HG03558 (cell line): ENCODE results near the gene MARCHF3.
"Not testable (repeated sequence)": the region's sequence is repeated elsewhere in the genome, so short reads cannot be mapped to it uniquely, and the experiment has no call there.

ENCODE experiments used
- ATAC-seq: cut with Tn5 transposase; IDR thresholded peaks from one replicate; pipeline ENCODE4 v1.9.1; 2021; ENCODE audit warnings: moderate number of reproducible peaks; ENCODE audit not compliant: unreplicated experiment; ENCODE audit errors: extremely low read depth

The MARCHF3 gene

GRCh38 chr5:126925482-126925881 is 104.9 kb downstream of the MARCHF3 start:
- ATAC-seq: no peak

DNA sequence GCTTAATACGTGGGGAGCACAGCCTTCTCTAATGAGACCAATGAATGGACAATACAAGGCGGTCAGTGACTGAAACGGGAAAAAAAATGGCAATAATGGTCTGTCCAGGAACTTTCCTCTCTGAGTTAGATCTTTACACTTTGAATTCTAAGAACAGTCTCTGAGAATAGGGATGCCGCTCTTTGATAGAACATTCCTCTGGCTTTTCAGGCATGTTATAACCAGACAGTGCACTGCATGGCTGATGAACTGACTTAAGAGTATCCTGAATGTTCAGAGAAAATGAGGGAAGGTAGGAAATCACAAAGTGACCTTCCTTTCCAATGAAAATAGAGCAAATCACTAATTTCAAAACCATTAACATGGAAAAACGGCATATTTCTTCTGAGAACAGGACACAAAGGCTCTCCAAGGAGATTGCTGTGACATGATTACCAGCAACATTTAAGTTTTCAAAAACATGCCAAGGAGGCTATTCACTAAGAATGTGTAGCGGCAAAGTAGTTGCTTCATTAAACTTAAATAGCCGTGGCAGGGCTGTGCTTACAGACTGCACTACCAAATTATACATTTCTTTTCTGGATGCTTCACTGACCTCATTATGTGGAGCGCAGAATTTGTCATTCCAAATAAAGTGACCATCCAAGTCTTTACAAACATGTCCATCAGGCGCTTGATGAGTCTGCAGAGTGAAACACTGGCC is 105.9 kb downstream of the MARCHF3 start:
- ATAC-seq: no peak

DNA sequence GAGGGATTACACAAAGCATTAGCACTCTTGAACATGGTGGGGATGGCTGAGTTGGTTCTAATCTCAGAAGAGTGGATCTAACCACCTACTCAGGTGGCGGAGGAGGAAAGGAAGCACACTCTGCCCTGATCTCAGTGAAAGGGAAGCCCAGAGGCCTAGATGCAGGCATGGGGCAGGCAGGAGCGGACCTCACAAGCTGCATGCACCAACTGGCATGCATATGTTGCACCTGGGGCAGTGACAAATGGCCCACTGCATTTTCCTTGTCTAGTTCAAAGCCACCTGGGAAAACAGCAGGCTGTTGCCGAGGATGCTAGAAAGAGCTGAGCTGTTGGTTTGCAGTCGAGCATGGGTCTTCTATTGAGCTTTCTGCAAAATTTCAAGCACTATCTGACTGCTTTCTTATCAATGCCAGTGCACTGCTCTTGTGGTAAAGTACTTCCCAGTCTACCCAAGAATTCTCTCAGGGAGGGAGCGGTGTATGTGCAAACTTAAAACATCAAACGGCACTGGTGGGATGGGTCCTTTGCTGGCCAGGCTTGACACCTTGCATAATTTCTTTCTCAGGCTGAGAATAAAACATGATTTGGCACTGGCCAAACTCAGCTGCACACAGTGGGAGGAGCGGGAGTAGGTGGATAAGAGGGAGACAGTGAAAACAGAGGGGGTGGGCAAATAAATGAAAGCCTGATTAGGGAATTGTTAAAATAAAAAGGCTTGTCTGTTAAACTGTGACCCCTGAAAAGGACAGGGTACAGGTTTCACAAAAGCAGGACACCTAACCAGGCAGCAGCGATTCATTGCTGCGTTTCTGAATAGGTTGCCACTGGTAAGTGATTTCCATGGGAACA is 108.9 kb downstream of the MARCHF3 start:
- ATAC-seq: no peak

GRCh38 chr5:126920291-126920690 is 110.1 kb downstream of the MARCHF3 start:
- ATAC-seq: no peak

- no peak for ATAC-seq
These were observed 110.8 kb downstream of the MARCHF3 start for GRCh38 chr5:126919566-126919965.

DNA sequence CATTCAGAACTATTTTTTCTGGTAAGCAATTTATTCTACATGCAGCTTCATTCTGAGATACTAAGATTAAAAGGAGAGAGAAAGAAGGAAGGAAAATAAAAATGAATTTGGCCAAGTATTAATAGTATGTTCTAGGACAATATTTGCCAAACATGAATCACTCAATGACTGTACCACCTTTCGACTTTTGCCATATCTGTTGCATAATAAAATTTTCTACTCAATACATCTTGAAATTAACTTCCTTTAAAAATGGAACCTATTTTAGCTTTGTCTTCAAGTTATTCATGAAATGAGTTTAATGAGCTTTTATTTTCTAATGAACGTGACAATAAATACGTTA is 111.8 kb downstream of the MARCHF3 start:
- ATAC-seq: no peak

GRCh38 chr5:126917918-126918614 is 112.3 kb downstream of the MARCHF3 start:
- no peak for ATAC-seq

- no peak for ATAC-seq
These were observed 114.9 kb downstream of the MARCHF3 start for GRCh38 chr5:126915496-126915895.

GRCh38 chr5:126914801-126915436 is 115.4 kb downstream of the MARCHF3 start:
- ATAC-seq: no peak

GRCh38 chr5:126912616-126913200 is 117.7 kb downstream of the MARCHF3 start:
- no peak for ATAC-seq

DNA sequence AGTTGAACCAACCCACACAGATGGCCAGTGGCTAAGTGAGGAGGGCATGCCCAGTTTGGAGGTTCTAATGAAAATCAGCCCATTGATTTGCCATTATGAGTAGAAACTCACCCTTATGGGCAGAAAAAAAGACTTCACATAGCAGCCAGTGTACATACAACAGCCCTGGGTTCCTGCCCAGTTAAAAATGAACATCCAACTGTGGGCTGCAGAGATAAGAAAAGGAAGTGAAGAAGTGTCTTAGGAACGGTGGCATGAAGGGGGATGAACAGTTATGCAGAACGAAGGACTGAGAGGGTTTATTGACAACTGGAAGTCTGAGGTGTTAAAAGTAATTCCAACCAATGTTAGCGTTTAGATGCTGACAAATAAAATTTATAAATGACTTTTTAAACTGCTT is 118.4 kb downstream of the MARCHF3 start:
- no peak for ATAC-seq

DNA sequence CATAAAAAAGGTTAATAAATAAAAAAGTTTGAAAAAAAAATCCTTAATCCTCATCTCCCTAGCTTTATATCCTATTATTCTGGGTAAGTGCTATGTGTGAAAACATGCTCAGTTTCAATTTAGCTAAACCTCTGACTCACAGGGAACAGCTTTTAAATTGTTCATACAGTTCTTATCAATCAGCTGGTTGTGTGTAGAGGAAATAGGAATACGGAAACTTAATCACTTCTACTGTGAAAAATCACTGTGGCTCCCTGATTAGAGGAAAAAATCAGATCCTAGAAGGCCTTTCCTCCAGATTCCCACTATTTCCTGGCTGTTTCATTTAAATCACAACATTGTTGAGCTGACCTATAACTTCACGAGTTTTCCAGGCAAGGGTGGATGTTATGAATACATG is 120.5 kb downstream of the MARCHF3 start:
- ATAC-seq: no peak

DNA sequence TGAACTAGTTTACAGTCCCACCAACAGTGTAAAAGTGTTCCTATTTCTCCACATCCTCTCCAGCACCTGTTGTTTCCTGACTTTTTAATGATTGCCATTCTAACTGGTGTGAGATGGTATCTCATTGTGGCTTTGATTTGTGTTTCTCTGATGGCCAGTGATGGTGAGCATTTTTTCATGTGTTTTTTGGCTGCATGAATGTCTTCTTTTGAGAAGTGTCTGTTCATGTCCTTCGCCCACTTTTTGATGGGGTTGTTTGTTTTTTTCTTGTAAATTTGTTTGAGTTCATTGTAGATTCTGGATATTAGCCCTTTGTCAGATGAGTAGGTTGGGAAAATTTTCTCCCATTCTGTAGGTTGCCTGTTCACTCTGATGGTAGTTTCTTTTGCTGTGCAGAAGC is 126.0 kb downstream of the MARCHF3 start:
- ATAC-seq: not testable (repeated sequence)

DNA sequence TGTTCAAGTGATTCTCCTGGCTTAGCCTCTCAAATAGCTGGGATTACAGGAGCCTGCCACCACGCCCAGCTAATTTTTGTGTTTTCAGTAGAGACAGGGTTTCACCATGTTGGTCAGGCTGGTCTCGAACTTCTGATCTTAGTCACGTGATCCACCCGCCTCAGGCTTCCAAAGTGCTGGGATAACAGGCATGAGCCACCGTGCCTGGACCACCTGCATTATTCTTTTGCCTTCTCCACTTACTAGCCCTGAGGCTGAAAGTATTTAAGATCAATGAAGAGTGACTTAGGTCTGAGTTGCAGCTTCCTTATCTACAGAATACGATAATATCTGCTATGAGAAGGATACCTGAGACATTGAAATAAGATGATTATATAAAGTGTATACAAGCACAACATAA is 129.6 kb downstream of the MARCHF3 start:
- ATAC-seq: no peak

DNA sequence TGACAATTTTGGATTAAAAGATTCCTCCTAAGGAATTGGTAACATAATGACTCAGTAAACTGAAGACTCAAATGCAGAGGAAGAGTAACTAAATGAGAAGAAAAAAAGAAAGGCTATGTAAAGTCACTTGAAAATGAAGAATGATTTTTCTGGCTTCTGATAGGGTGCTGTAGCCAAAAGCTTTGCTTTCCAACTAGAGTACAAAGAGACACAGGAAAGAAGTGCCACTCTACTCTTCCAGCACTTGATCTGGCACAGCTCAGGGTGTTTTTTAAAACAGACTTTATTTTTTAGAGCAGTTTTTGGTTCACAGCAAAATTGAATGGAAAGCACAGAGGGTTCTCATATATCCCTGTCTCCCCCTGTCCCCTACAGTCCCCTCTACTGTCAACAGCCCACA is 130.9 kb downstream of the MARCHF3 start:
- ATAC-seq: no peak

GRCh38 chr5:126897851-126898630 is 132.3 kb downstream of the MARCHF3 start:
- ATAC-seq: no peak

- ATAC-seq: no peak
These were observed 134.1 kb downstream of the MARCHF3 start for GRCh38 chr5:126896170-126896702.

- ATAC-seq: not testable (repeated sequence)
These were observed 134.6 kb downstream of the MARCHF3 start for GRCh38 chr5:126895712-126896111.

GRCh38 chr5:126890414-126890813 is 139.9 kb downstream of the MARCHF3 start:
- ATAC-seq: not testable (repeated sequence)
